ENCODE data around the gene KRT36.

The KRT36 gene

GRCh38 chr17:41521574-41522261 lies 32.0 kb upstream of the KRT36 start:
- no peak for DNase-seq (ENCODE audit: low read depth in 3 of 3)

GRCh38 chr17:41520821-41521521 lies 31.3 kb upstream of the KRT36 start:
- DNase-seq (ENCODE audit: low read depth in 3 of 3), result no peak

- no peak for DNase-seq (ENCODE audit: low read depth in 3 of 3)
Measured at GRCh38 chr17:41519501-41520224, 30.0 kb upstream of the KRT36 start.

GRCh38 chr17:41518789-41519449 lies 29.2 kb upstream of the KRT36 start, which contains the start of gene KRT15:
Gene KRT15, minus strand, starts transcription at chr17:41518890. Its CDS starts 63 bp downstream, at chr17:41518827.
- no peak for DNase-seq (ENCODE audit: low read depth in 3 of 3)

GRCh38 chr17:41518031-41518430 lies 28.3 kb upstream of the KRT36 start:
- DNase-seq (ENCODE audit: low read depth in 3 of 3), result no peak

GRCh38 chr17:41516830-41517283 lies 27.1 kb upstream of the KRT36 start:
- no peak for DNase-seq (ENCODE audit: low read depth in 3 of 3)

- DNase-seq (ENCODE audit: low read depth in 3 of 3), result no peak
Measured at GRCh38 chr17:41516147-41516829, 26.6 kb upstream of the KRT36 start.

- no peak for DNase-seq (ENCODE audit: low read depth in 3 of 3)
Measured at GRCh38 chr17:41513168-41513547, 23.4 kb upstream of the KRT36 start.

GRCh38 chr17:41512546-41513167 lies 22.9 kb upstream of the KRT36 start:
- no peak for DNase-seq (ENCODE audit: low read depth in 3 of 3)

GRCh38 chr17:41511716-41512115 lies 22.0 kb upstream of the KRT36 start:
- DNase-seq (ENCODE audit: low read depth in 3 of 3), result no peak

GRCh38 chr17:41511116-41511515 lies 21.4 kb upstream of the KRT36 start:
- DNase-seq (ENCODE audit: low read depth in 3 of 3), result no peak

GRCh38 chr17:41510251-41511065 lies 20.7 kb upstream of the KRT36 start:
- DNase-seq (ENCODE audit: low read depth in 3 of 3), result no peak

- DNase-seq (ENCODE audit: low read depth in 3 of 3), result no peak
Measured at GRCh38 chr17:41507315-41507880, 17.7 kb upstream of the KRT36 start.

GRCh38 chr17:41505809-41506767 lies 16.4 kb upstream of the KRT36 start:
- no peak for DNase-seq (ENCODE audit: low read depth in 3 of 3)

- no peak for DNase-seq (ENCODE audit: low read depth in 3 of 3)
Measured at GRCh38 chr17:41505007-41505808, 15.5 kb upstream of the KRT36 start, which contains the start of gene KRT13. Gene KRT13, minus strand, starts transcription at chr17:41505612. Its CDS starts 62 bp downstream, at chr17:41505550.

GRCh38 chr17:41504246-41504977 lies 14.7 kb upstream of the KRT36 start:
- DNase-seq (ENCODE audit: low read depth in 3 of 3), result no peak

- no peak for DNase-seq (ENCODE audit: low read depth in 3 of 3)
Measured at GRCh38 chr17:41503202-41503601, 13.5 kb upstream of the KRT36 start.
